Keratinocyte (primary cell): ENCODE data around the gene CDC40.

Experiments used
- CTCF ChIP-seq, 3 experiments: IDR thresholded peaks in 1 of 3; conservative IDR thresholded peaks in 1 of 3; optimal IDR thresholded peaks in 1 of 3; 2 replicates in 2 of 3; 3 replicates in 1 of 3; pipeline versions ENCODE3 to v1.5.1; 2011; ENCODE audit warnings: low read length in 3 of 3, mild to moderate bottlenecking in 3 of 3, moderate library complexity in 2 of 3, control low read depth in 1 of 3, inconsistent platforms in 1 of 3; ENCODE audit not compliant: insufficient read depth in 2 of 3; ENCODE audit errors: extremely low read depth in 1 of 3
- EZH2 ChIP-seq: IDR thresholded peaks from one replicate; pipeline ENCODE4 v1.6.1; 2012; ENCODE audit warnings: inconsistent platforms, mild to moderate bottlenecking, low read length, moderate library complexity

- no peak for TF ChIP-seq CTCF (optimal IDR thresholded peaks at IDR 0.05 in 1 of 3, IDR thresholded peaks at IDR 0.05 in 1 of 3, conservative IDR thresholded peaks at IDR 0.05 in 1 of 3; ENCODE audit: extremely low read depth in 1 of 3, insufficient read depth in 2 of 3, low read length in 3 of 3)
- no peak for TF ChIP-seq EZH2
Observed at GRCh38 chr6:110232450-110232849, 52.2 kb downstream of the CDC40 start.
